ENCODE results near the gene CD302.

- no peak for TF ChIP-seq CTCF (IDR thresholded peaks at IDR 0.05; ENCODE audit: insufficient read depth, low read depth, low read length)
- no peak for TF ChIP-seq EZH2 (IDR thresholded peaks at IDR 0.05; ENCODE audit: insufficient read depth, low read length)
These were observed 53.6 kb downstream of the CD302 start for GRCh38 chr2:159744363-159744762.

All from astrocyte (in vitro differentiated cells and primary cell).